IPS-20b (cell line): ENCODE measurements around the gene LRRC75B.

ENCODE experiments used
- H3K27ac ChIP-seq: one replicate; pipeline ENCODE4 v1.5.1; 2013; ENCODE audit warnings: low read length
- H3K27me3 ChIP-seq: 2 replicates; pipeline ENCODE4 v1.6.1; 2013; ENCODE audit warnings: mild to moderate bottlenecking, low read length, inconsistent platforms; ENCODE audit not compliant: insufficient read depth
- H3K36me3 ChIP-seq: 2 replicates; pipeline ENCODE4 v1.6.1; 2013; ENCODE audit warnings: low read depth, mild to moderate bottlenecking, inconsistent platforms, low read length, moderate library complexity; ENCODE audit not compliant: insufficient read depth
- H3K4me1 ChIP-seq: 2 replicates; pipeline ENCODE4 v1.6.1; 2013; ENCODE audit warnings: mild to moderate bottlenecking, control low read depth, inconsistent platforms, low read length, moderate library complexity; ENCODE audit not compliant: insufficient read depth
- H3K4me3 ChIP-seq: 2 replicates; pipeline ENCODE4 v1.5.1; 2013; ENCODE audit warnings: mild to moderate bottlenecking, low read length, inconsistent platforms
- H3K9ac ChIP-seq: 2 replicates; pipeline ENCODE4 v1.6.1; 2013; ENCODE audit warnings: low read depth, mild to moderate bottlenecking, inconsistent platforms, low read length, moderate library complexity
- H3K9me3 ChIP-seq: 2 replicates; pipeline ENCODE4 v1.6.1; 2013; ENCODE audit warnings: mild to moderate bottlenecking, low read depth, low read length, inconsistent platforms; ENCODE audit not compliant: insufficient read depth

Gene LRRC75B

GRCh38 chr22:24542641-24543040 lies 50.2 kb downstream of the LRRC75B start:
- H3K27ac ChIP-seq: no peak overlapping the region
- H3K27me3 ChIP-seq: no peaks in the 10 kb centered on the region
- peaks cover 64% of the 10 kb centered on the region for H3K36me3 ChIP-seq
- no peak overlapping the region for H3K9ac ChIP-seq
- H3K4me3 ChIP-seq: no peak overlapping the region
- no peaks in the 10 kb centered on the region for H3K9me3 ChIP-seq
- no peaks in the 10 kb centered on the region for H3K4me1 ChIP-seq

- no peaks in the 10 kb centered on the region for H3K4me1 ChIP-seq
- H3K27me3 ChIP-seq: no peaks in the 10 kb centered on the region
- no peaks in the 10 kb centered on the region for H3K9me3 ChIP-seq
- no peak overlapping the region for H3K9ac ChIP-seq
- H3K27ac ChIP-seq: no peak overlapping the region
- no peak overlapping the region for H3K4me3 ChIP-seq
- H3K36me3 ChIP-seq: peaks cover 56% of the 10 kb centered on the region
Measured at GRCh38 chr22:24541681-24542515, 51.0 kb downstream of the LRRC75B start.

GRCh38 chr22:24540470-24540869 lies 52.4 kb downstream of the LRRC75B start:
- Histone ChIP-seq H3K36me3 (peaks cover 48% of the 10 kb centered on the region), H3K9me3 (no peaks in the 10 kb centered on the region), H3K27ac (no peak overlapping the region), H3K4me1 (no peaks in the 10 kb centered on the region), H3K4me3 (no peak overlapping the region), H3K27me3 (no peaks in the 10 kb centered on the region), H3K9ac (no peak overlapping the region)

- no peaks in the 10 kb centered on the region for H3K9me3 ChIP-seq
- no peak overlapping the region for H3K4me3 ChIP-seq
- no peak overlapping the region for H3K9ac ChIP-seq
- H3K27me3 ChIP-seq: no peaks in the 10 kb centered on the region
- H3K4me1 ChIP-seq: no peaks in the 10 kb centered on the region
- H3K36me3 ChIP-seq: peaks cover 13% of the 10 kb centered on the region
- H3K27ac ChIP-seq: no peak overlapping the region
Measured at GRCh38 chr22:24536089-24536488, 56.8 kb downstream of the LRRC75B start.
